HEK293T (cell line): ENCODE measurements around the gene IL1F10.

ENCODE experiments used
- ARNT ChIP-seq: fragments of 450-650 bp; IDR thresholded peaks from 2 replicates; pipeline ENCODE4 v1.6.1; 2017; ENCODE audit warnings: mild to moderate bottlenecking
- BHLHE40 ChIP-seq: fragments of 450-650 bp; IDR thresholded peaks from 2 replicates; pipeline ENCODE4 v1.6.1; 2016; ENCODE audit warnings: mild to moderate bottlenecking, moderate library complexity, borderline replicate concordance
- ELF4 ChIP-seq: fragments of 450-650 bp; IDR thresholded peaks from 2 replicates; pipeline ENCODE4 v1.6.1; 2017; ENCODE audit warnings: antibody characterized with exemption
- FOXA1 ChIP-seq: fragments of 450-650 bp; IDR thresholded peaks from 2 replicates; pipeline ENCODE4 v1.6.1; 2016; ENCODE audit warnings: mild to moderate bottlenecking
- FOXK2 ChIP-seq: fragments of 450-650 bp; IDR thresholded peaks from 2 replicates; pipeline ENCODE4 v1.6.1; 2016; ENCODE audit warnings: mild to moderate bottlenecking
- FOXM1 ChIP-seq: fragments of 450-650 bp; IDR thresholded peaks from 2 replicates; pipeline ENCODE4 v1.6.1; 2017; ENCODE audit warnings: mild to moderate bottlenecking, borderline replicate concordance
- HDGF ChIP-seq: fragments of 450-650 bp; IDR thresholded peaks from 2 replicates; pipeline ENCODE4 v1.6.1; 2017; ENCODE audit warnings: antibody characterized with exemption, borderline replicate concordance
- LEF1 ChIP-seq: fragments of 450-650 bp; IDR thresholded peaks from 2 replicates; pipeline ENCODE4 v1.6.1; 2017; ENCODE audit warnings: mild to moderate bottlenecking, borderline replicate concordance
- NFRKB ChIP-seq: fragments of 450-650 bp; IDR thresholded peaks from 2 replicates; pipeline ENCODE4 v1.6.1; 2016; ENCODE audit warnings: mild to moderate bottlenecking, moderate library complexity
- SP1 ChIP-seq: fragments of 450-650 bp; IDR thresholded peaks from 2 replicates; pipeline ENCODE4 v1.6.1; 2017
- SUZ12 ChIP-seq: fragments of 450-650 bp; IDR thresholded peaks from 2 replicates; pipeline ENCODE4 v1.6.1; 2016; ENCODE audit warnings: mild to moderate bottlenecking
- TARDBP ChIP-seq: fragments of 450-650 bp; IDR thresholded peaks from 2 replicates; pipeline ENCODE4 v1.6.1; 2016
- ZNF384 ChIP-seq: fragments of 450-650 bp; IDR thresholded peaks from 2 replicates; pipeline ENCODE4 v1.6.1; 2016
- TF ChIP-seq, protein P1 (sequence below): fragments of 450-650 bp; IDR thresholded peaks from 2 replicates; pipeline ENCODE4 v1.6.1; 2016

DNA sequence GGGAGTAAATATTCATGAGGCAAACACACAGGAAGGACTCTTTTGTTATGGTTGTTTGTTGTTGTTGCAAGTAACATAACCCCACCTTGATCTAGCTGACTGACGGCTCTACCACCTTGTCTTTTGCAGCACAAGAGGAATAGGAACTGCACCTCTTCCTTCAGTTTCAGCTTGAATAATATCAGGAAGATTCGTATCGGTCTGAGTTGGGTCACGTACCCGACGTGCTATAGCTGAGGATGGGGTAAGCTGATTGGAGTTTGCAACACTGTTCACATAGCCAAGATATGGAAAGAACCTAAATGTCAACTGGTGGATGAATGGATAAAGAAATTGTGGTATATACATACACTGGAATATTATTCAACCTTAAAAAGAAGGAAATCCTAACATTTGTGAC lies 45.1 kb downstream of the IL1F10 start:
- TF ChIP-seq, protein P1, sequence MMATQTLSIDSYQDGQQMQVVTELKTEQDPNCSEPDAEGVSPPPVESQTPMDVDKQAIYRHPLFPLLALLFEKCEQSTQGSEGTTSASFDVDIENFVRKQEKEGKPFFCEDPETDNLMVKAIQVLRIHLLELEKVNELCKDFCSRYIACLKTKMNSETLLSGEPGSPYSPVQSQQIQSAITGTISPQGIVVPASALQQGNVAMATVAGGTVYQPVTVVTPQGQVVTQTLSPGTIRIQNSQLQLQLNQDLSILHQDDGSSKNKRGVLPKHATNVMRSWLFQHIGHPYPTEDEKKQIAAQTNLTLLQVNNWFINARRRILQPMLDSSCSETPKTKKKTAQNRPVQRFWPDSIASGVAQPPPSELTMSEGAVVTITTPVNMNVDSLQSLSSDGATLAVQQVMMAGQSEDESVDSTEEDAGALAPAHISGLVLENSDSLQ, result no peak
- TF ChIP-seq FOXM1 (no peak), HDGF (no peak), LEF1 (no peak), FOXA1 (no peak), FOXK2 (no peak), ARNT (no peak), ZNF384 (no peak), NFRKB (no peak), ELF4 (no peak), SP1 (no peak), TARDBP (no peak), SUZ12 (no peak), BHLHE40 (no peak)
